HepG2 (cell line): ENCODE data around the gene MYO16. TPM values are rescaled to one million over a fixed set of nuclear protein-coding genes. Genes with fewer than 3 reads are reported as not detected.

ENCODE experiments used
- ATAC-seq: fragments of 200-7000 bp; cut with Tn5 transposase; 3 replicates; pipeline ENCODE4 v1.9.1; 2020; ENCODE audit warnings: mild to moderate bottlenecking, moderate library complexity
- BruUV-seq: library from RNA; stranded (reverse); fragments of 400-500 nt; replicated peaks from 2 replicates; lab custom pipeline; 2021; lab: Mats Ljungman, UMichigan
- CTCF ChIA-PET: fragments of 300-600 bp; formaldehyde crosslinking; extraction: SDS; loops from one replicate; lab custom pipeline; 2021; ENCODE audit warnings: low total read pairs, inconsistent platforms, low intra/inter-chr PET ratio; lab: Yijun Ruan, JAX
- POLR2A ChIA-PET: fragments of 350-600 bp; sonication (Branson Sonifier 250); formaldehyde crosslinking; loops from one replicate; lab custom pipeline; 2020; ENCODE audit warnings: antibody characterized with exemption, inconsistent platforms; lab: Yijun Ruan, JAX
- DNase-seq: peaks from one replicate; pipeline ENCODE4 v3.0.0-alpha.2; 2015; ENCODE audit warnings: low spot score
- FAIRE-seq: peaks from 3 replicates; lab custom pipeline; 2011; peaks lifted over from hg19 to GRCh38; lab: Jason Lieb, UNC
- H2AFZ ChIP-seq: one replicate; pipeline ENCODE4 v1.6.1; 2011; ENCODE audit warnings: low read length, inconsistent platforms
- H3K27ac ChIP-seq: fragments of 300-600 bp; 3 replicates; pipeline ENCODE4 v1.8.0; 2011; ENCODE audit warnings: mixed run types, mild to moderate bottlenecking, mixed read lengths, low read length, inconsistent platforms; ENCODE audit not compliant: insufficient read depth; ENCODE audit errors: extremely low read length
- H3K27me3 ChIP-seq, 2 experiments: fragments of 200-600 bp in 1 of 2; 2 replicates in 1 of 2; 3 replicates in 1 of 2; pipeline versions ENCODE4 v1.6.0 to v1.8.0; 2011; ENCODE audit warnings: low read length in 2 of 2, mild to moderate bottlenecking in 2 of 2, moderate library complexity in 2 of 2, inconsistent platforms in 1 of 2; ENCODE audit not compliant: insufficient read depth in 2 of 2, control insufficient read depth in 1 of 2
- H3K36me3 ChIP-seq, 2 experiments: fragments of 200-600 bp in 1 of 2; replicated peaks in 1 of 2; 2 replicates in 1 of 2; 3 replicates in 1 of 2; pipeline versions ENCODE4 v1.5.1 to v1.8.0; 2011; ENCODE audit warnings: low read length in 2 of 2, inconsistent platforms in 1 of 2; ENCODE audit not compliant: insufficient read depth in 2 of 2, control insufficient read depth in 1 of 2
- H3K4me1 ChIP-seq: 2 replicates; pipeline ENCODE4 v1.5.1; 2012; ENCODE audit warnings: low read length, inconsistent platforms; ENCODE audit not compliant: insufficient read depth
- H3K4me2 ChIP-seq: 2 replicates; pipeline ENCODE4 v1.6.0; 2011; ENCODE audit warnings: low read depth, low read length, inconsistent platforms
- H3K4me3 ChIP-seq, 3 experiments: fragments of 200-600 bp in 1 of 3; sonication (generic), shearing (Covaris generic) in 1 of 3; replicated peaks in 1 of 3; 2 replicates each; pipeline ENCODE4 v1.5.1; 2011 to 2016; ENCODE audit warnings: low read length in 3 of 3, inconsistent platforms in 2 of 3, low read depth in 2 of 3, mild to moderate bottlenecking in 2 of 3, control low read depth in 1 of 3, mixed read lengths in 1 of 3; ENCODE audit not compliant: insufficient read depth in 1 of 3
- H3K79me2 ChIP-seq: one replicate; pipeline ENCODE4 v1.6.1; 2011; ENCODE audit warnings: low read length, inconsistent platforms; ENCODE audit not compliant: insufficient read depth
- H3K9ac ChIP-seq: 2 replicates; pipeline ENCODE4 v1.6.0; 2011; ENCODE audit warnings: mild to moderate bottlenecking, low read depth, low read length, inconsistent platforms; ENCODE audit not compliant: insufficient read depth
- H3K9me3 ChIP-seq: 2 replicates; pipeline ENCODE4 v1.5.1; 2012; ENCODE audit warnings: mild to moderate bottlenecking, low read length
- H4K20me1 ChIP-seq: 2 replicates; pipeline ENCODE4 v1.6.0; 2011; ENCODE audit warnings: inconsistent platforms, mild to moderate bottlenecking, low read length, moderate library complexity; ENCODE audit not compliant: insufficient read depth
- KDM2A ChIP-seq: sonication (generic); formaldehyde crosslinking; IDR thresholded peaks from 2 replicates; pipeline ENCODE4 v1.4.0; 2020; ENCODE audit warnings: low read depth, missing genetic modification reagents, borderline replicate concordance
- MTA3 ChIP-seq: sonication (generic); formaldehyde crosslinking; IDR thresholded peaks from 2 replicates; pipeline ENCODE4 v1.4.0; 2020; ENCODE audit warnings: missing genetic modification reagents
- PAX8 ChIP-seq: sonication (generic); formaldehyde crosslinking; IDR thresholded peaks from 2 replicates; pipeline ENCODE4 v1.8.0; 2022; ENCODE audit warnings: mild to moderate bottlenecking, missing genetic modification reagents, borderline replicate concordance
- SCMH1 ChIP-seq: sonication (generic); formaldehyde crosslinking; IDR thresholded peaks from 2 replicates; pipeline ENCODE4 v1.9.0; 2021; ENCODE audit warnings: missing genetic modification reagents, mild to moderate bottlenecking, borderline replicate concordance
- SOX13 ChIP-seq, 3 experiments: fragments of 450-650 bp in 1 of 3; sonication (generic) in 1 of 3; formaldehyde crosslinking in 1 of 3; IDR thresholded peaks in 2 of 3; conservative IDR thresholded peaks in 1 of 3; 2 replicates each; pipeline versions ENCODE4 v1.5.0 to v1.6.1; 2016 to 2020; ENCODE audit warnings: antibody characterized with exemption in 1 of 3, mild to moderate bottlenecking in 1 of 3, missing compliant biosample characterization in 1 of 3, missing genetic modification reagents in 1 of 3, moderate library complexity in 1 of 3
- SOX6 ChIP-seq, 2 experiments: fragments of 450-650 bp in 1 of 2; sonication (generic) in 1 of 2; formaldehyde crosslinking in 1 of 2; IDR thresholded peaks; 2 replicates each; pipeline versions ENCODE4 v1.4.0 to v1.6.1; 2017 to 2020; ENCODE audit warnings: antibody characterized with exemption in 1 of 2, mild to moderate bottlenecking in 1 of 2, missing genetic modification reagents in 1 of 2
- SRY ChIP-seq: sonication (generic); formaldehyde crosslinking; IDR thresholded peaks from 2 replicates; pipeline ENCODE4 v1.8.0; 2022; ENCODE audit warnings: mild to moderate bottlenecking, missing genetic modification reagents
- ZC3H4 ChIP-seq: sonication (generic); formaldehyde crosslinking; IDR thresholded peaks from 2 replicates; pipeline ENCODE4 v1.4.0; 2020; ENCODE audit warnings: missing genetic modification reagents, borderline replicate concordance
- ZNF333 ChIP-seq: sonication (generic); formaldehyde crosslinking; IDR thresholded peaks from 2 replicates; pipeline ENCODE4 v1.4.0; 2020; ENCODE audit warnings: mild to moderate bottlenecking, missing genetic modification reagents, borderline replicate concordance
- ZNF543 ChIP-seq: sonication (generic); formaldehyde crosslinking; IDR thresholded peaks from 2 replicates; pipeline ENCODE4 v1.4.0; 2020; ENCODE audit warnings: mild to moderate bottlenecking, missing genetic modification reagents
- ZNF674 ChIP-seq: sonication (generic); formaldehyde crosslinking; IDR thresholded peaks from 2 replicates; pipeline ENCODE4 v1.5.0; 2020; ENCODE audit warnings: low read depth, mild to moderate bottlenecking, missing genetic modification reagents
- ZNF792 ChIP-seq: IDR thresholded peaks from 2 replicates; pipeline ENCODE4 v1.6.1; 2016
- in situ Hi-C: cut with HindIII; loops from 2 replicates; pipeline ENCODE4 v1.10.0; 2017; ENCODE audit warnings: low pct_unique_long_range_greater_than_20kb; ENCODE audit not compliant: extremely low pct_ligation_motif_present
- intact Hi-C: fragments of 100-400 bp; cut with micrococcal nuclease; formaldehyde crosslinking; loops from one replicate; pipeline ENCODE4 v1.10.0; 2022; ENCODE audit not compliant: unreplicated experiment
- polyA plus RNA-seq, 8 experiments: library from polyadenylated mRNA; depleted of rRNA in 3 of 8; stranded (reverse) in 7 of 8; unstranded in 1 of 8; fragments of >200 nt; fragmentation: Illumina TruSeq in 4 of 8; extraction: Trizol in 4 of 8; gene quantifications; 2 replicates each; pipeline versions ENCODE4 v1.2.1 to v1.2.3, GENCODE V29; 2011 to 2016; ENCODE audit warnings: low read depth in 4 of 8, missing spikeins in 1 of 8, mixed read lengths in 1 of 8; ENCODE audit not compliant: insufficient read depth in 1 of 8
- total RNA-seq, 5 experiments: library from RNA; depleted of rRNA; stranded (reverse); fragments of >200 nt; fragmentation: Illumina TruSeq; extraction: Trizol; gene quantifications; 2 replicates each; pipeline ENCODE4 v1.2.3, GENCODE V29; 2016; ENCODE audit warnings: low read depth in 1 of 5
- TF ChIP-seq, protein P1 (sequence below): sonication (generic); formaldehyde crosslinking; IDR thresholded peaks from 2 replicates; pipeline ENCODE4 v1.4.0; 2020; ENCODE audit warnings: missing genetic modification reagents
- TF ChIP-seq, protein P2 (sequence below): sonication (generic); formaldehyde crosslinking; IDR thresholded peaks from 2 replicates; pipeline ENCODE4 v1.5.1; 2020; ENCODE audit warnings: mild to moderate bottlenecking, moderate library complexity, missing genetic modification reagents

The MYO16 gene
- total and polyA plus RNA-seq, 2 of the 13 experiments (the other 11 are each of a cell fraction or from before 2014, with no cell fraction given) = not detected

DNA sequence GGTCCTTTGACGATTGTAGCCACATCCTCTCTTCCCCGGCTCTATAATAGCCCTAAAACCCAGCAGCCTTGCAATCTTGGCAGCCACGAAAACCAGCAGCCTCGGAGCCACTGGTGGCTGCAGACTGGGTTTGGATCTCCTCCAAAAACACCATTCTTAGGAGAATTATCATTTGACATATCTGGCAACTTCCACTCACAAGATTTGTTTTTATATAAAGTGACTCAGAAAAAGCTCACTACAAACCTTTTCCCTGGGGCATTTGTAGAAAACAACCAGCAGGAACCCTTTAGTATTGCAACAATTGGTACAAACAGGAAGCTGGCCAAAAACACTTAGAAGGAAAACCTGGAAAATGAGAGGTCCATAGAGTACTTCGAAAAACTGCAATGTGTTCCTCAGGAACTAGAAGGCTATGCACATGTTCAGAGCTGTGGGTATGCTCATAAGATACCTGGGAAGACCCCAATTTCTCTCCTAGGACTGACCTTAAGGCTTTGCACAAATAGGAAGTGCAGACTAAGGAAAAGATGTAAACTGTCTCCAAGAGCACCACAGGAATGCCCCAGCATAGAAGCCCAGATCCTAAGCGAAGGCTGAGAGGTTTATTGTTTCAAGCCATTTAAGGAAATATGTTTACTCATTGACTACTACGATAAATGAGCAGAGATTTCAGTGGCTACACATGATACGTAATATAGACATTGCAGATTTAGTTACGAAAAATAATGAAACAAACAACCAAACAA lies 71.2 kb downstream of the MYO16 start (continued):
- TF ChIP-seq SOX6 (IDR thresholded peaks at IDR 0.05) (no peak), SOX6 (CRISPR knock-in tag; IDR thresholded peaks at IDR 0.05) (no peak), SRY (CRISPR knock-in tag) (no peak), MTA3 (no peak), PAX8 (CRISPR knock-in tag) (no peak), SOX13 (IDR thresholded peaks at IDR 0.05) (no peak), SOX13 (CRISPR knock-in tag; conservative IDR thresholded peaks at IDR 0.05 in 1 of 2, IDR thresholded peaks at IDR 0.05 in 1 of 2) (no peak), SCMH1 (CRISPR knock-in tag) (no peak)
- TF ChIP-seq, protein P1, sequence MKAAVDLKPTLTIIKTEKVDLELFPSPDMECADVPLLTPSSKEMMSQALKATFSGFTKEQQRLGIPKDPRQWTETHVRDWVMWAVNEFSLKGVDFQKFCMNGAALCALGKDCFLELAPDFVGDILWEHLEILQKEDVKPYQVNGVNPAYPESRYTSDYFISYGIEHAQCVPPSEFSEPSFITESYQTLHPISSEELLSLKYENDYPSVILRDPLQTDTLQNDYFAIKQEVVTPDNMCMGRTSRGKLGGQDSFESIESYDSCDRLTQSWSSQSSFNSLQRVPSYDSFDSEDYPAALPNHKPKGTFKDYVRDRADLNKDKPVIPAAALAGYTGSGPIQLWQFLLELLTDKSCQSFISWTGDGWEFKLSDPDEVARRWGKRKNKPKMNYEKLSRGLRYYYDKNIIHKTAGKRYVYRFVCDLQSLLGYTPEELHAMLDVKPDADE (CRISPR knock-in tag) = no peak

DNA sequence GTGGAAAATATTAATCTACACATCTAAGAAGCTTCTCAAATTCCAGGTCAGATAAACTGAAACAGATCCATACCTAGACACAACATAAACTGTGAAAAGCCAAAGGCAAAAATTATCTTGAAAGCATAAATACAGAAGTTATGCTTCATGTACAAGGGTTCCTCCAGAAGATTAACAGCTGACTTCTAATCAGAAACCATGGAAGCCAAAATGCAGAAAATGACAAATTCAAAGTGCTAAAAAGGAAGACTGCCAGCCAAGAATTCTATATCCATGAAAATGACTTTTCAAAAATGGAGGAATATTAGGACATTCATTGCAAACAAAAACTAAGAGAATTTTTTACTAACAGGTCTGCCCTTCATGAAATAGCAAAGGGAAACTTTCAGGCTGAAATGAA lies 72.8 kb downstream of the MYO16 start:
- H2AFZ ChIP-seq = no peak overlapping the region
- H4K20me1 ChIP-seq = no peaks in the 10 kb centered on the region
- H3K36me3 ChIP-seq = no peaks in the 10 kb centered on the region
- ChIA-PET POLR2A (no interaction called here), CTCF (no interaction called here)
- intact Hi-C loops = no loop called here
- TF ChIP-seq ZNF333 (CRISPR knock-in tag) = no peak
- TF ChIP-seq ZNF792 = no peak
- no peak for TF ChIP-seq KDM2A
- TF ChIP-seq, protein P2, sequence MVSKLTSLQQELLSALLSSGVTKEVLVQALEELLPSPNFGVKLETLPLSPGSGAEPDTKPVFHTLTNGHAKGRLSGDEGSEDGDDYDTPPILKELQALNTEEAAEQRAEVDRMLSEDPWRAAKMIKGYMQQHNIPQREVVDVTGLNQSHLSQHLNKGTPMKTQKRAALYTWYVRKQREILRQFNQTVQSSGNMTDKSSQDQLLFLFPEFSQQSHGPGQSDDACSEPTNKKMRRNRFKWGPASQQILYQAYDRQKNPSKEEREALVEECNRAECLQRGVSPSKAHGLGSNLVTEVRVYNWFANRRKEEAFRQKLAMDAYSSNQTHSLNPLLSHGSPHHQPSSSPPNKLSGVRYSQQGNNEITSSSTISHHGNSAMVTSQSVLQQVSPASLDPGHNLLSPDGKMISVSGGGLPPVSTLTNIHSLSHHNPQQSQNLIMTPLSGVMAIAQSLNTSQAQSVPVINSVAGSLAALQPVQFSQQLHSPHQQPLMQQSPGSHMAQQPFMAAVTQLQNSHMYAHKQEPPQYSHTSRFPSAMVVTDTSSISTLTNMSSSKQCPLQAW (CRISPR knock-in tag) = no peak
- TF ChIP-seq ZC3H4 (CRISPR knock-in tag) = no peak
- TF ChIP-seq ZNF543 = no peak
- no peak for TF ChIP-seq ZNF674 (CRISPR knock-in tag)
- H3K9me3 ChIP-seq = peaks cover 52% of the 10 kb centered on the region
- BruUV-seq = no TSS peak
- no peaks in the 10 kb centered on the region for H3K79me2 ChIP-seq
- H3K9ac ChIP-seq = no peak overlapping the region
- no peak overlapping the region for H3K4me3 ChIP-seq
- in situ Hi-C loops = no loop called here
- H3K27me3 ChIP-seq = no peaks in the 10 kb centered on the region
- FAIRE-seq (no peak), DNase-seq (no peak), ATAC-seq (no peak)
- H3K4me2 ChIP-seq = no peak overlapping the region
- H3K4me1 ChIP-seq = no peaks in the 10 kb centered on the region
- H3K27ac ChIP-seq = no peak overlapping the region
